Endothelial cell of hepatic sinusoid (primary cell): ENCODE results near the gene ITGA3.

Source experiments
- in situ Hi-C: cut with HindIII; loops from 2 replicates; pipeline ENCODE4 v1.10.0; 2017; ENCODE audit warnings: low sequenced_read_pairs

Gene ITGA3

DNA sequence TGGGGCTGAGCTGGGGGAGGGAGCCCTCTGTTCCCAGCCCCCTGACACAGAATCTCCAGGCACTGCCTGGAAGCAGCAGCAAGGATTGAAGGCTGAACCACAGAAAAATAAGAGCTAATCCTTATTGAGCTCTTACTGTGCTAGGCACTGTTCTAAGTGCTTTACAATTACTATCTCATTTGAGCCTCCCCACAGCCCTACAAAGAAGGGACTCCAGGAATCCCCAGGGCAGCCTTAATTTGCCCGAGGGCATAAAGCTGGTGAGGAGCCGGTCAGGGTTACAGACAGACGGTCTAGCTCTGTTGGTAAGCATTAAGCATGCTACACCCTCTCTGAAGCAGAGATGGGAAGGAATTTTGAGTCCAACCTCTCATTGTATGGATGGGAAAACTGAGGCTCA lies 67.0 kb downstream of the ITGA3 start:
- in situ Hi-C loops: no loop called here

DNA sequence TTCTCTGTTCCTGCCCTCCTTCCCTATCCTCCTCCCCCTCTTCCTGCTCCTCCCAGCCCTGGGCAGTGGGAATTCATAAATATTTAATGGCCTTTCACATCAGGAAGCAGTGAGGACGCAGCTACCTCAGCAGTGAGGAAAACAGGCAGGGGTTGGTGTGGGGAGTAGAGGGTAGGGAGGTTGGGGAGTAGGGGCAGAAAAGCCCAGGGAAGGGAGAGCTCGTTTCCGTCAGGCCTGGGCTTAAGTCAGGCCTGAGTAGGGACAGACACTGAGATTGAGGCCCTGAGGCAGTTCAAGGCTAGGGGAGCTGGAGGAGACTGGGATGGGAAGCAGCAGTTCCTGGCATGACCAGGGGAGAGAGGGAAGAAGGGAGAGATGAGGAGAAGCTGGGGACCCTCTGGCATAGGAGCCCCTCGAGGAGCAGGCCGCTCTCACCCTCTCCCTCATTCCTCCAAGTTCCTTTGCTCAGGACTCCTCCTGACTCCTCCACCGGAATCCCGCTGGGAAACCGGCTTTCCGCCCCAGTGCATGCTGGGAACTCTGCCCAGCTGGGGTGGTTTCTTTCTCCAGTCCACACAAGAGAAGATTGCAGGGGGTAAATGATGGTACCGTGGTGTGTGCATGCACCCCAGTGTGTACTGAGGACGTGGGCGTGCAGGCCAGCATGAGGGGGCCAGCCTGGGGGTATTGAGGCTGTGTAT lies 67.9 kb downstream of the ITGA3 start:
- in situ Hi-C loops: no loop called here

DNA sequence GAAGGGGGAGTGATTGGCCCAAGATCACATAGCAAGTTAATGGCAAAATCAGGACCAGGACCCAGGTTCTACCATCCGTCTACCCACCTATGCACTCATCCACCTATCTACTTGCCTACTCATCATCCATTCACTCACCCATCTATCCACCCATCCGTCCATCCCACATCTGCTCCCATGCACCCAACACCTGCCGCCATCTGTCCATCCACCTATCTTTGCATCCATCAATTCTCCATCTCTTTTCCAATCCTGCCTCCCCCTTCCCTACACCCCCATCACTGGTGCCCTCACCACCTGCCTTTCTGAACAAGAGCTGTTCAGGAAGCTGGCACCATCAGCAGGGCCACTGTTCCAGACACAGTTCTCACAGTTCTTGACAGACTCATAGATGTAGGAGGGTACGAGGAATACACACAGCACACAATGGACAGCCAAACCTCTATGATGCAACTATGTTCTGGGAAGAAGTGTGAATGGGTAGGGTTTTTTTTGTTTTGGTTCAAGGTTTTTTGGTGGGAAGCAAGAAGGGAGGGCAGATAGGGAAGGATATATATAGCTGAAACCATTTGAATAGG lies 69.6 kb downstream of the ITGA3 start:
- in situ Hi-C loops: no loop called here

DNA sequence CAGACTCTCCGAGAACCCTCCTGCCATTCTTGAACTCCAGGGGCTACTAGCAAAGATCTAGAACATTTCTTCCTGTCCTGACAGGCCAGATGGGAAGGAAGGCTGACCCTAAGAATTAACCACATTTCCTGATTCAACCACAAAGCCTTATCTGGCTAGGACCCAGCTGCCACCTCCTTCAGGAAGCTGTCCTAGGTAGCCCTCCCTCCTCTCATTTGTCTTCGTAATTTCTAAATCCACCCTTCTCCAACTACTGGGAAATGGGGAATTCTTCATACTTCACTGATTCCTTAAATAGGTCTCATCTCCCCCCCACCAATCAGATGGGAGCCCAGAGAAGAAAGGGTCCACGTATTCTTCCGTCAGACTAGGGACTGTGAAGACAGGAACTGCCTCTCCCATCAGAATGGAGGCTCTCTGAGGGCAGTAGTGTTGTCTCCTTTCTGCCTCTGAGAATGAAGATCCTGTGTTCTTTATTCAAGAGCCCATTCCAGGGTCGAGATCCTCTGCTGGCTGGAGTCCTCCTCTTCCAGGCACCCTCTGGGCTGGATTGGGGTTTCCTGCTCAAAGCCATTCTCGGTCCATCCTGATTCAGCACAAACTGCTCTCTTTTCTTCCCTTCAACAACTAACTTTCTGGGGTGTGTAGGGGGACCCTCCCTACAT lies 71.9 kb downstream of the ITGA3 start:
- in situ Hi-C loops: no loop called here

DNA sequence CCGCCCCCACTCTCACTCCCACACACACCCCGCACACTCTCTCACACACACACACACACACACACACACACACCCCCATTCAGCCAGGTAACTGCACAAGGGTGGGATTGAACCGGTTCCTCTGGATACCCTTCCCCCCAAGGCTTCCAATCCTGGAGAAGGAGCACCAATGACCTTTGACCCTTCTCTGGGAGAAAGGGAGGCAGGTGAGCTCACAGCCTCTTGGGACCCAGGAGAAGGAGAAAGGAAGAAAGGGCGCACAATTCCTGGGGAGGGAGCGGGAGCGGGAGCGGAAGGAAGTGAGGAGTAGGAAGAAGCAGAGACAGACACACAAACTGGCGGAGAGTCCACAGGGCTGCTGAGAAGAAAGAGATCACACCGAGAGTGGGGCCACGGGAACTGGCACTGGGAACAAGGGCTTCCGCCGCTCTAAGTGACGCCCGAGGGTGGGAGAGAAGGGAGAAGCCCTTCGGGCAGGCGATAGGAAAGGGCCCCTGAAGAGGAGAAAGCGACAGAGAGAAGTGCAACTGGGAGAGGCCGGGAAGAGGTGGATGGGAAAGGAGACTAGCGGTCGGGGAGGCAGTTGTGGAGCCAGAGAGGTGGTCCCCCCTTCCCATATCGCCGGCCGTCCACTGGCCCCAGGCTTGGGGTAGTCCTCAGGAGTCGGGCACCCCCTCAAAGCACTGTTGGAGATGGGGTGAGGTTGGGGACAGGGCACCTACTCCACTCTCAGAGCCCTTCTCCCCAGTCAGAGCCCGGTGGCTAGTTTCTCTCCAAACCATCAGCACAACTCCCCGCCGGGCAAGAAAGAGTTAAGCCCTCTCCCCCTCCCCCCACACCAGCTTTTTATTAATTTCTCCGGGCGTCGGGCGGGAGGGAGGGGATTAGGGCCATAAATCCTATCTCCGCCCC lies 72.8 kb downstream of the ITGA3 start:
- in situ Hi-C loops: no loop called here

DNA sequence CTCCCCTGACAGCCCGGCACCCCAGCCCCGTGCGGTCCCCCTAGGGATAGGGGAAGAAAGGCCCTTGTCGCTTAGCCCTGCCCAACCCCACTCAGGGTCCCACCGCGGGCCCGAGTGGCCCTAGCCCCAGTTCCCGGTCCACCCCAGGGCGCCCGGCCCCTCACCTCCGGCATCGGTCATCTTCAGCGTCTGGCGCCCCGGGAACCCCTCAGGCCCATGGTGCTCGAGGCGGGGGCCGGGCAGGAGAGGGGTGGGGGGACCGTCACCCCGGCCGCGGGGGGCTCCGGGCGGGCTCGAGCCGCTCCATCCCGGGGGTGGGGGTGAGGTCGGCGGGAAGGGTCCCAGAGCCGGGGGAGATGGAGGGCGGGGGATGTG lies 73.4 kb downstream of the ITGA3 start:
- in situ Hi-C loops: no loop called here

DNA sequence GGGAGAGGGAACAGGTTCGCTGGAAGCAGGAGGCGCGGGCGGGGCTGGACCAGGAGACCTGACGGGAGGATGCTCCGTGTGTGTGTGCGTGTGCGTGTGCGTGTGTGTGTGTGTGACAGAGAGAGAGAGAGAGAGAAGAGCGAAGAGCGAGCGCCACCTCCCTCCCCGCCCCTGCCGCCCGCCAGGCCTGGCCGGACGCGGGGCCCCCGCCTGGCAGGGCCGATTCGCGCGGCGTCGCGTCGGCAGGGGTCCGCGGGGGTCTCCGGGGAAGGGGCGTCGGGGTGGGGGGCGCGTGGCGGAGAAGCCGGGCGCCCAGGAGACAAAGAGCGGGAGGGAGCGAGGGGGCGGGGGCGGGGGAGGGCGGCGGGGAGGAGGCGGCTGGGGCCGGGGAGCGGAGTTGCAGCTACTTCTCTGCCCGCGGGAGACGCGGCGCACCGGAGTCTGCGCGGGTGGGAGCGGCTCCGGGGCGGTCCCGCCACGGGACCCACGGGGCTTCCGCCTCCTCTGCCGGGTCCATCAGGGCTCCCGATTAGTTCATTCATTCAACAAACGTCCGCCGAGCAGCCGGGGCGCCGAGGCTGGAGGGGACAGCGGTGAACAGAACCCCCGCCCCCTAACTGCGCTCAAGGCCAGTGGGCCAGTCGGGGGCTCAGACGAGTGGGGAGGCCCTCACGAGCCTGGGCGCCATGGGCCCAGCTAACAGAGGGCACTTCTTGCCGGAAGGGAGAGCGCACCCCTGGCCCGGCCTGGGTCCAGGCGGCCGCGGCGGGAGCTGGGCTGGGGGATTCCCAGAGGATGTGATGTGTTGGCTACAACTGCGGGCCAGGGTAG lies 74.0 kb downstream of the ITGA3 start, which contains the start of gene SAMD14:
TSS of gene SAMD14 (minus strand) at position 433 of the 831 bp plus-strand sequence. CDS start 5,201 bp downstream, outside the sequence.
- in situ Hi-C loops: loop anchor here (5.0 kb wide), 1 partner anchor 33 kb away; the partner anchor contains the start of gene PDK2

GRCh38 chr17:50130559-50131305 lies 74.8 kb downstream of the ITGA3 start:
- in situ Hi-C loops: loop anchor here (5.0 kb wide), 1 partner anchor 33 kb away; the partner anchor contains the start of gene PDK2

DNA sequence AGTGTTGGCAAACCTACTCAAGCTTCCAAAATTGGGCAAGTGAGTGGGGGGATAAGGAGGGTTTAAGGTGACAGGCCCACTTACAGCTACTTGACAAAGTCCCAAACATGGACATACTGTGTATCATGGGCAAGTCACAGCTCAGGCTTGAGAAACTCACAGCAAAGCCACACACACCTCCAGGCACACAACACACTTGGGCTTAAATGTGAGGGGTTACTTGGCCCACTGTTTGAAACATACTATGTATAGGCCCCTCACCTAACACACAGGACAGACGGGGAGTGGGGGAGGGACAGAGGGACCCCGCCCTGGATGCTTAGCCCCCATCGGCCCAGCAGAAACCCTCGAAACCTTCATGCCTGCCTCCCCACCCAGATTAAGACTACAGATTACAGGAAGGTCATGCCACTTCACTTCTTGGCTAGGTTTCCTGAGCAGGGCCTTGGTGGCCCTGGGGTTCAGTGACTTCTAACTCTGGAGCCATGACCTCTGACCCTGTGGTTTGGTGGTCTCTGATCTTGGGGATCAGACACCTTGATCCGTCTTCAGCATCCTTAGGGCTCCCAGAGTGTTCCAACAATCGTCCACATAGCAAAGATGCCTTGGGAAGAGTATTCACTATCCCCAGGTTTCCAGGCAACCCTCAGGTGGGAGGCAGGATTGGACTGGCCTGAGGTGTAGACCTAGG lies 76.3 kb downstream of the ITGA3 start:
- in situ Hi-C loops: loop anchor here (5.0 kb wide), 1 partner anchor 35 kb away; the partner anchor contains the start of gene PDK2

DNA sequence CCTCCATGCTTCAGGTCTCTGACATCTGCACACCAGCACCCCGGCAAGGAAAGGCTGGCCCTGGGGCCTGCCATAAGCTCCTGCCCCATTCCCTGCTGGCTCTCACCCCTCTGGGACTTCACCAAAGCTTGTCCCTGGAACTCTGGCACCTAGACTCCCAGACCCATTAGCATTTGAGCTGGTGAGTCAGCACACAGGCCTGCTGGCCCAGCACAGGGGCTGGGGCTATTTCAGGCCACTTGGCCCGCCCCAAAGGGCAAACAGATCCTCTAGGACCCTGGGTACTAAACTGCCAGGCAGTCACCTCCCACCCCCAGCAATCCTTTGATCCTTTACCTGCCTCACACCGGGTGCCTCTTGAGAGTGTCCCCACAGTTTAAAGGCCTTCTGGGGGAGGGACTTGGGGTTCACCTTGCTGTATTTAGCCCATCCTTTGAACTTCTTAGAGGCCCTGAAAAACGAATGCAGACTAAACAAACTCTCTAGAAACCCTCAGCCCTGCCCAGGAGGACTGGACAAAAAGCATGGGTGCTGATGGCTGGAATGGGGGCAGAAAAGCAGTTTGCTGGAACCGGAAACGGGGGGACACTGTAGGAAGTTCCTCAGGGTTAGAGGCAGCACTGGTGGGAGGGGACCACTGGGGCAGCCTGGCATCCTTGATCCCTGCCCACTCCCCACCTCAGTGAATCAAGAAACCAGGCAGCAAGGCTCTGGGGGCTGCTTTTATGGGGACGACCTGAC lies 77.3 kb downstream of the ITGA3 start:
- in situ Hi-C loops: loop anchor here (5.0 kb wide), 1 partner anchor 36 kb away; the partner anchor contains the start of gene PDK2

DNA sequence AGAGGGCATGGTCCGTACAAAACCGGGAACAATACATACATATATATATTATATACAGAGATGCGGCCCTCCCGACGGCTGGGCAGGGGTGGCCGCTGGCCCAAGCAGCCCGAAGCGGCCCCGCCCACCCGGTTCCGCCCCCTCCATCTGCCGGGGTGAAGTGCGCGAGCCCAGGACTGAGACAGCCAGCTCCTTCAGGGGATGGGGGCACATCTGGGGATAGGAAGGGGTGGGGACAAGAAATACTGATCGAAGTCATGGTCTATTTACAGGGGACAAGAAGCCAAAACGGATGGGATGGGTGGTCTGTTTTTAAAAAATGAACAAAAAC lies 77.8 kb downstream of the ITGA3 start:
- in situ Hi-C loops: loop anchor here (5.0 kb wide), 1 partner anchor 36 kb away; the partner anchor contains the start of gene PDK2

GRCh38 chr17:50134206-50135110 lies 78.5 kb downstream of the ITGA3 start:
- in situ Hi-C loops: loop anchor here (5.0 kb wide), 1 partner anchor 37 kb away; the partner anchor contains the start of gene PDK2

- in situ Hi-C loops: no loop called here
Observed at GRCh38 chr17:50135316-50136095, 79.6 kb downstream of the ITGA3 start.

DNA sequence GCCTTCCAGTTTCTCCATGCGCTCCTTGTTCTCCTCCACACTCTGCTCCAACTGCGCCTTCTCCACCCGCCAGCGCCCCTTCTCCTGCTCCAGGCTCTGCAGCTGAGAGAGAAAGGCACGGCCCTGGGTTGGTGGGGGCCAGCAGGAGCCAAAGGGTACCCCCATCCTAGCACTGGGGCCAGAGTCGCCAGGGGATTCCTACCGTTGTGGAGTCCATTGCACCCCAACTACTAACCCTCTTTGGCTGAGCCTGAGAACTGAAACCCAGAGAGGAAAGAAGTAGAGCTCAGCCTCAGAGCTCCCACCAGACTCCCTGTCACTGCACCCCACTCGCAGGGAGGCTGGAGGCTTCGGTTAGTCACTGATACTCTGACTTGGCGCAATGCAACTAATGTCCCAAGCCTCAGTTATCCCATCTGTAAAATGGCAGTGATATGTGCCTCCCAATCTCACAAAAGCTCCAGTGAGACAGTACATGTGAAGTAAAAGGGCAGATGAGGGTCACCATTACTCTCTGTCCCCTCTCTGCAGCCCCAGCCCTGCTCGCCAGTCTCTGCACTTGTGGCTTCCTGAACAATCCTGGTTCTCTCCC lies 80.3 kb downstream of the ITGA3 start:
- in situ Hi-C loops: no loop called here

DNA sequence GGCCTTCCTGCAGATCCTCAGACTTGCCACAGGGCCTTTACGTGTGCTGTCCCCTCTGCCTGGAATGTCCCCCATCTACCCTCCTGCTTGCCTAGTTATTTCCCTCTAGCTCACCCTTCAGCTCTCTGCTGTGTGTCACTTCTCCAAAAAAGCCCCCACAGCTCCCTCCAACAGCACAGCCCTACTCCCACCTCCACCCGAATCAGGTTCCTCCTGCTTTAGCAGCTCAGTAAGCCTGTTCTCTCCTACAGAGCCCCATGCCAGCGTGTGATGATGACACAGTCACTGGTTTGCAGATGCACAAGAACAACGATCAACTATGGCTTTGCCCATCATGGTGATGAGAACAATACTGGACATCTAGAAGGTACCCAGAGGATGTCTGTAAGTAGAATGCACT lies 81.1 kb downstream of the ITGA3 start:
- in situ Hi-C loops: no loop called here
